Stimulated activated CD4-positive, alpha-beta T cell treated with anti-CD3 and anti-CD28 coated beads, Interleukin-4, amount 100 ng/mL, for 24 hours (primary cell): ENCODE results near the gene VGLL2.
"Not testable (repeated sequence)": the region's sequence is repeated elsewhere in the genome, so short reads cannot be mapped to it uniquely, and the experiment has no call there.

Source experiments
- DNase-seq: peaks from one replicate; pipeline ENCODE4 v3.0.0-alpha.2; 2020

VGLL2 gene

GRCh38 chr6:117265410-117266256, at the start of gene VGLL2:
TSS of gene VGLL2 (plus strand) at chr6:117265558. CDS start at chr6:117265764, 206 bp downstream.
- no peak for DNase-seq

GRCh38 chr6:117222861-117223260, 42.5 kb upstream of the VGLL2 start:
- DNase-seq = no peak

- DNase-seq = no peak
Observed at GRCh38 chr6:117226778-117227177, 38.6 kb upstream of the VGLL2 start.

- DNase-seq = no peak
Observed at GRCh38 chr6:117227245-117227962, 38.0 kb upstream of the VGLL2 start.

- DNase-seq = no peak
Observed at GRCh38 chr6:117228202-117228601, 37.2 kb upstream of the VGLL2 start.

GRCh38 chr6:117229870-117230269, 35.5 kb upstream of the VGLL2 start:
- no peak for DNase-seq

GRCh38 chr6:117231466-117231865, 33.9 kb upstream of the VGLL2 start:
- DNase-seq = no peak

- no peak for DNase-seq
Observed at GRCh38 chr6:117232196-117232595, 33.2 kb upstream of the VGLL2 start.

- DNase-seq = no peak
Observed at GRCh38 chr6:117233145-117233544, 32.2 kb upstream of the VGLL2 start.

- no peak for DNase-seq
Observed at GRCh38 chr6:117237561-117237960, 27.8 kb upstream of the VGLL2 start.

GRCh38 chr6:117244571-117244970, 20.8 kb upstream of the VGLL2 start:
- DNase-seq = not testable (repeated sequence)

GRCh38 chr6:117244979-117245378, 20.4 kb upstream of the VGLL2 start:
- DNase-seq = not testable (repeated sequence)

- DNase-seq = no peak
Observed at GRCh38 chr6:117253785-117254184, 11.6 kb upstream of the VGLL2 start.

GRCh38 chr6:117262799-117263198, 2.6 kb upstream of the VGLL2 start:
- DNase-seq = no peak

GRCh38 chr6:117263353-117263927, 1.9 kb upstream of the VGLL2 start:
- no peak for DNase-seq

GRCh38 chr6:117264369-117264691, 1.0 kb upstream of the VGLL2 start:
- no peak for DNase-seq

- DNase-seq = no peak
Observed at GRCh38 chr6:117264692-117265409, 507 bp upstream of the VGLL2 start.

GRCh38 chr6:117266257-117267053, 1.1 kb downstream of the VGLL2 start:
- no peak for DNase-seq

GRCh38 chr6:117267054-117267347, 1.6 kb downstream of the VGLL2 start:
- DNase-seq = no peak

GRCh38 chr6:117267766-117268534, 2.6 kb downstream of the VGLL2 start:
- DNase-seq = no peak

GRCh38 chr6:117268924-117269323, 3.6 kb downstream of the VGLL2 start:
- no peak for DNase-seq

- DNase-seq = no peak
Observed at GRCh38 chr6:117269638-117270054, 4.3 kb downstream of the VGLL2 start.
